Suppressor macrophage (primary cell): ENCODE results near the gene NEK7.

Source experiments
- DNase-seq, 4 experiments: peaks; one replicate each; pipeline ENCODE4 v3.0.0-alpha.2; 2020 to 2022

The NEK7 gene

GRCh38 chr1:198258491-198258890 lies 101.7 kb downstream of the NEK7 start:
- DNase-seq, result no peak

DNA sequence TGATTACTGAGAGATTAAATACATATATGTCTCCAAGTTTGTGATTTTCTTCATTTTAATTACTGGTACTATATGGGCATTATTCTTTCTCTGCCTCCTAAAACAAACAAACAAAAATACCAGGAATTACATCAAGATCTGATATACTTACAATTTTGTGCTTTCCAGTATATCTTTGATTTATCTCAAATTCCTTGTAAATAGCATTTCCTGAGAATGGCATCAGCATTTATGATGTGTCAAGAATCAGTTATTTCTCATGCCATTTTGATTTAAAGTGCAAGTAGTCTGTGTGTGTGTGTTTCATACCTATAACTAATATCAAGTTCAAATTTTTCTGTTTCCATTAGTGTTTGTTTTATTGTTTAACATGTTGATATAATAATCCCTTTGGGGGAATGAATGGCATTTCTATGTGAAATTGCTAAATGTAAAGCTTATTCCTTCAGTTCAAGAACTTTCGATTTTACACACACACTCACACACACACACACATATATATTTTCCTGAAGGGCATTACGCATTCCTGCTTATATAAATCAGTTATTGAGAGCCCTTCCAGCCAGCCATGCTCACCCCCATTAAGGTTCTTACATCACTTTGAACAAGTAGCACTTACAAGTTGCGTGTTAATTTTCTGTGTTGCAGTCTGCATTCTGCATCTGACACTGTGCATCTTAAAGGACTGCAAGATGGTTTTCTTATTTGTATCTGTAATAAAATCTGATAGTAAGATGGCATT lies 102.7 kb downstream of the NEK7 start:
- no peak for DNase-seq

DNA sequence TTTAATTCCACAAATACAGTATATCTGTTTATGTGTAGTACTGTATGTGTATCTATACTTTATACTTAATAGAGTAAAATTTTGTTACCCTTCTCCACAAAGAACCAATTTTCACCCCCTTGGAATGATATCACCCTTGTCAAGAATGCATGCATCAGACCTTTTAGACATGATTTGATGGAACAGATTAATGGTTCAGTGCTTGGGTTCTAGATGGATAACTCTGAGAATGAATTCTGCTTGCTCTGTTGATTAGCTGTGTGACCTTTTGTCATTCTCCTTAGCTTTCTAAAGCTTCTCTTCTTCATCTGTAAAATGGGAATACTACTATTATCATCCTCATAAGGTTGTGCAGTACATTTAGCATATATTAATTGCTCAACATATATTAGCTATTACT lies 105.1 kb downstream of the NEK7 start:
- DNase-seq, result no peak

DNA sequence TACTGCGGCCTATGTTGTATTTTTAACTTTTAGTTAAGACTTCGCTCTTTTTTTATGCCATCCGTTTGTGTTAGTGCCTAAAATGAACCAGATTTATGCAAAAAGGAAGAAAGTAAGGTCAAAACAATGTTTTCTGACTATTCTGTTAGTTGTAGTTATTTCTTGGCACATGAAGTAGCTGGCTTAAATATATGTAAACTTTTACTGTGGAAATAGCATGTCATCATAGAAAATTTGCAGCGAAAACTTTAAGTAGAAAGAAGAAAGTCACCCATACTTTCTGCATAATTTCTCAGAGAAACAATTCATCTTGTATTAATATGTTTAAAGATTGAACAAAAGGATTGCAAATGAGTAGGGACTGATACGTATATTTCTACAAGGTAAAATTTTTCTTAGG lies 106.4 kb downstream of the NEK7 start:
- no peak for DNase-seq

DNA sequence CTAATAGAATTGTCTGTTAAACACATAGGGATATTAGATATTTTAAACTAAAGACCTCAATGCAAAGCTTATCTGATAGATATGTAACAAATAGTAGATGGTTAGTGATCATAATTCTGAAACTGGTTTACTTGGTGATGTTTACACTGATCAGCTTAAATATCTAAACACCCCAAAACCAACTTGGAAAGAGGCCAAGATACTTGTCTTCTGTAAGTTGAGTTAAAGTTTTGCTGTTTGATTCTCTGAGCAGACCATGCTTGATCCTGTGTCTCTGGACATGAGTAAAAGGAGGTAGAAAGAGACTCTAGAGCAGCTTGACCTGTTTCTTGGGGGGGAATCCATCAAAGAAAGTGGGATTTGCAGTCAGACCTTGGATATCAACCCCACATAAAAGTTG lies 107.5 kb downstream of the NEK7 start:
- no peak for DNase-seq

DNA sequence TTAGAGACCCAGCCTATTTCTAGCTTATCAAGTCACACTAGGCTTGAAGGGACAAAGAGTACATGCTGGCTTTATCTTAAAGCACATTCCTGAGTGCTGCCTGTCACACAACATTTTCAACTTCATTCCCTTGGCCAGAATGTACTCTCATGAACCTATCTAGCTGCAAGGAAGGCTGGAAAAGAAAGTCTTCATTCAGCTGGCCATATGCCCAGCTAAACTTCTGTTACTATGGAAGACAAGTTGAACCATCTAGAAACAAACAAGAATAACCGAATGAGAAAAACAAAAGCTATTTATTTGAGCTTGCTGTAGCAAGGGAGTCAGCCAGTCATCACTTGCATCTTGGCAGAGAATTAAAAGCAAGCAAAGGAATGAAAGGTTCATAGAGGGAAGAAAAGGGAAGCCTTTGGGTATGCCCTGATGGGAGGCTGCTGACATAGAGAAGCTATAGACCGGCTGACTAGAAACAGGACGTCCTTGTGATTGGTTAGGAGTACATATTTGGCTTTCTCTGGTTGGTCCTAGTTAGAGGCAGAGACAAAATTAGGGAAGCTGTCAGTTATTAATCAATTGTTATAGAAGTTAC lies 108.4 kb downstream of the NEK7 start:
- peak in 2 of 4 experiments; percentile 21 to 30 for DNase-seq

DNA sequence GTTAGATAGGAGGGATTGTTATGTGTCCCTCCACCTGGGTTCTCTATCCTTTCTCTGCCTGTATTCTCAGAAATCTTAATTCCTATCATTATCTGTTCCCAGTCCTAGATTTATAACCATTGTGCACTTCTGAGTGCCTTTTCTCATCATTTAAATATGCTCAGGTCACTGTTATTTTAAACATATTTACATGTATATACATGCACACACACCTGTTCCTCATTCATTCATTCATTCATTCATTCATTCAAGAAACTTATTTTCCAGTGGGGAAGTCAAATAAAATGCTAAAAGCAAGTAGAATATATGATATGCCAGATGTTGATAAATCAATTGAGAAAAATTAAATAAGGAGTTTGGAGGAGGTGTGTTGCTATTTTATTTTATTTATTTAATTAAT lies 110.3 kb downstream of the NEK7 start:
- DNase-seq, result no peak

- no peak for DNase-seq
Observed at GRCh38 chr1:198267921-198268320, 111.1 kb downstream of the NEK7 start.

- DNase-seq, result no peak
Observed at GRCh38 chr1:198268784-198269645, 112.2 kb downstream of the NEK7 start.

- no peak for DNase-seq
Observed at GRCh38 chr1:198269646-198269940, 112.8 kb downstream of the NEK7 start.

DNA sequence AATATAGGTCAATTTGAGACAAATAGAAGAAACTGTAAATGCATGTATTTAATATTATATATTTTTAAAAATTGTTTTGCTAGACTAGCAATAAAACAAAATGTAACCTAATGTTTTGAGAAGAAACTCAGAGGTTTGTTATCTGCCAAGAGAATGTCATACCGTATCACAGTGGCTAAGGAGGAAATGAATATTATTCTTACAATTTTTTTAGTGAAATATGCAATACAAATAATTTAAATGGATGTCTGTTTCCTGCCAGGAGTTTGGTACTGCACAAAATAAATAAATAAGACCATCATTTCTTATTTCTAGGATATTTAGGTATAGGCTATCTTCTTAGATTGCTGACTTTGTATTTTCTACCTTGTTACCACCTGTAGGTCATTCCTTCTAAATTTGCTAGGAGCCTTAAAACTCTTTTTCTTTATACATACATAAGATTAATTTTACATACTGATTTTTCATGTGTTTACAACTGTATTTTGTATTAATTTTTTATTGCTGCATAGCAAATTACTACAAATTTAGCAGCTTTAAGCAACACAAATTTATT lies 113.6 kb downstream of the NEK7 start:
- DNase-seq, result no peak

DNA sequence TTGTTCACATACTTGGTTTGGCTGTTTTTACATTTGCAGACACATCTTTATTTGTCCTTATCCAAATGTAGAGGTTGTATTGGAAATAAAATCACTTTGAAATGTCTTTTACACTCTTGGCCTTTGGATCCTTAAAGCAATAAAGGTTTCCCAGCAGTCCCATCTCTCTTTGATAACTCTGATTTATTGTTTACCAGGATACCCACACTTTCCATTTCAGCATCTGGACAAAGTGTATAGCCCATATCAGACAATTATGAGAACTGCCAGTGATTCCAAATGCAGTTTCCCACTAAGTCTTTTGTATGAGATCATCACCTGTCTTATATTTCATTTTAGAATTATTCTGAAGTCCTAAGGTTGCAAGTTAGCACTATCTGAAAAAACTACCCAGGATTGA lies 114.7 kb downstream of the NEK7 start:
- DNase-seq, result no peak

DNA sequence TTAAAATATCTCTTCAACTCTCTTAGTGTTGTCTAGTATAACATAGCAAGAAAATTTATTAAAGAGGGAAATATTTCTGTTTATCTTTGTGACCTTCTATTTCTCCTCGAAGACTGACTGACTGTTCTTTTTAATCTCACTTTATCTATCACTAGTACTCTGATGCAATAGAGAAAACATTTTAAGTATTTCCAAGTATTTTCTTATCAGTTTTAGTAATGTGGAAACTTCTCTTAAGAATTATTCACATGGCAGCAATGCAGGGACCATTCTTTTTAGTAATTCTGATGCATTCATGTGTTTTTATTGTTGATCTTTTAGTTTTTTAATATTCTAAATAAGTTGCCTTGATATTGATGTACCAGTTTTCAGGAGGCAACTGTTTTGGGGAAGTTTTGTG lies 115.7 kb downstream of the NEK7 start:
- no peak for DNase-seq

DNA sequence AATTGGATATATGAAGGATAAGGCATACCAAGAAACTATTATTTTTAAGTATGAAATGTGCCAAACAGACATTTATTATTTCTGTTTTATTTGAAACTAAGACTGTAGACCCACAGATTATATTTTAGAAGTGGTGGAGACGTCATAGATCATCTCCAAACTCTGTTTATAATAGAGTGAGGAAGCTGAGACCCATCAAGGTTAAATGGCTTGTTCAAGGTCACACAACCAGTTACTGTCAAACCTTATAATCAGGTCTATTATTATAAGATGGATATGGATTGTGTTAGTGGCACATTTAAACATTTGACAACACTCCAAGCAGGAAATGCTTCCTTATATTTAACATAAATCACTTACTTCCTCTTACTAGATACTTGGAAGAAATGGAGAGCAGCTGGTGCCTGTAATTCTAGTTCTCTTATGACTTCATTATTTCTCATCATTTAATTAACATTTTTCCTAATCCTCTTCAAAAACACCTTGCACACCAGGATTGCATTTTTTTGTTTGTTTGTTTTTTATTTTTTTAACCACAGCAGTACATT lies 117.0 kb downstream of the NEK7 start:
- peak in 2 of 4 experiments; percentile 17 to 22 for DNase-seq

- DNase-seq, result no peak
Observed at GRCh38 chr1:198275597-198275996, 118.8 kb downstream of the NEK7 start.

DNA sequence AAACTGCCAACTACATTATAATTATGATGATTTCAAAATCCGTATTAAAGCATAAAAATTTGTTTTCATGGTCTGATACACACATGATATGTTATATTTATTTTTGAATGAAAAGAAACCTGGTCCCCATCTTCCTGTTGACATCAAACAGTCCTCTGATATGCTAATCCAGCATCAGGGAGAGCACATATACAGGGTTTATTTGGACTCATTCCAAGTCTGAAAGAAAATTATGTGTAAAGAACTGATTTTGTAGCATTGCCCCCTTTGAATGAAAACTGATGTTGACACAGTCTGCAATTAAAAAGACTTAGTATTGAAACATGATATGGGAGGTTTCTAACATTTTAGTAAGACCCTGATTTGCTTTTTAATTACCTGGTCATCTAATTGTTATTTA lies 119.4 kb downstream of the NEK7 start:
- DNase-seq, result no peak

- DNase-seq, result no peak
Observed at GRCh38 chr1:198278943-198279342, 122.1 kb downstream of the NEK7 start.

GRCh38 chr1:198280080-198280479 lies 123.3 kb downstream of the NEK7 start:
- DNase-seq, result no peak

DNA sequence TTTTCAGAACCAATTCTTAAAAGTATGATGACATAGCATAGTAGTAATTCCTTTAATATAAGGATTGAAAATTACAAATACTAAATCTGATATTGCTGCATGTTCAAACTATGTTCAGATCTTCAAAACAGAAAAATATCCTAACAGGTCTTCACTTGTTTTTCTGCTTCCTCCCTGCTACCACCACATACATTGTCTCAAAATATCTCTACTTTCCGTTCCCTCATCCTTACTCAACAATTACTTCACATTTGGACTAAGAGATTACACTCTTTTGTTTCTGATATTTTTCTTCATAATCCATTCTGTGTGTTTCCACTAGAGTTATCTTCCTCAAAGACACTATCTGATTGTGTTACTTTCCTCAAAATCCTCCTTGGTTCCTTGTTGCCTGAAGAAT lies 125.1 kb downstream of the NEK7 start:
- no peak for DNase-seq

GRCh38 chr1:198283222-198283621 lies 126.4 kb downstream of the NEK7 start:
- no peak for DNase-seq

- DNase-seq, result no peak
Observed at GRCh38 chr1:198287916-198288315, 131.1 kb downstream of the NEK7 start.

- DNase-seq, result no peak
Observed at GRCh38 chr1:198290089-198290683, 133.4 kb downstream of the NEK7 start.

DNA sequence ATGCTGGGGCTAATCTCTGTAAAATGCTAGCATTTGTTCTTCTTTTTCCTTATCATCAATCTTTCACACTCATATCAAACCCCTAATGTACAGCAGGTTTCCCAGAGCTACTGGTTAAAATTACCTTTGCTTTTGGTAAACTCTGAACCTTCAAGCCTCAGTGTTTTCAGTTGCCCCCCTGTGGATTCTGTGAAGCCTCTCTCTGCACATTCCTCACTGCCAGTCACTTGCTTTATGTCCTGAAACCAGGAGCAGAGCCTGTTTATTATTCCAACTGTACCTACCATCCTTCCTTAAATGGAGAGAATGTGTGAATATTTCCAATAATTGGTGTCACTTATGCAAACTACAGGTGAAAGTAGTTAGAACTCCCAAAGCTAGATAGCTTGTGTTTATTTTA lies 134.2 kb downstream of the NEK7 start:
- no peak for DNase-seq
